Astrocyte (in vitro differentiated cells and primary cell): ENCODE results near the gene DPEP1.

ENCODE experiments used
- EZH2 ChIP-seq: IDR thresholded peaks from 2 replicates; pipeline ENCODE4 v1.6.1; 2012; ENCODE audit warnings: mild to moderate bottlenecking, low read length, inconsistent platforms; ENCODE audit not compliant: insufficient read depth
- TF ChIP-seq, protein P1 (sequence below): IDR thresholded peaks from 2 replicates; pipeline ENCODE4 v1.5.1; 2011; ENCODE audit warnings: low read depth, mild to moderate bottlenecking, inconsistent platforms, low read length, moderate library complexity; ENCODE audit not compliant: insufficient read depth

DNA sequence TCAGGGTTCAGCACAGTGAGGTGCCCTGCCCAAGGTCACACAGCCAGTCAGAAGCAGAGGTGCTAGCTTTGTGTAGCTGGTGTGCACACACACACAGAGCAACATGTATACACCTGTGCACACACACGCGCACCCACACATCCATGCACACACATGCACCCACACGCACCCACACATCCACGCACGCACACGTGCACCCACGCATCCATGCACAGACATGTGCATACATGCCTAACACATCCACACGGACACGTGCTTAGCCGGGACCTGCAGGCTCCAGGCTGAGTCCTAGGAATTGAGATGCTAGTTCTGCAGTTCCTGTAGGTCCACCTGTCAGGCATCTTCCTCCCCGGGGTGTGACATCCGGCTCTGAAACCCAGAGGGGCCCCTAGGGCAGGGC, 13.0 kb upstream of the DPEP1 start:
- TF ChIP-seq, protein P1, sequence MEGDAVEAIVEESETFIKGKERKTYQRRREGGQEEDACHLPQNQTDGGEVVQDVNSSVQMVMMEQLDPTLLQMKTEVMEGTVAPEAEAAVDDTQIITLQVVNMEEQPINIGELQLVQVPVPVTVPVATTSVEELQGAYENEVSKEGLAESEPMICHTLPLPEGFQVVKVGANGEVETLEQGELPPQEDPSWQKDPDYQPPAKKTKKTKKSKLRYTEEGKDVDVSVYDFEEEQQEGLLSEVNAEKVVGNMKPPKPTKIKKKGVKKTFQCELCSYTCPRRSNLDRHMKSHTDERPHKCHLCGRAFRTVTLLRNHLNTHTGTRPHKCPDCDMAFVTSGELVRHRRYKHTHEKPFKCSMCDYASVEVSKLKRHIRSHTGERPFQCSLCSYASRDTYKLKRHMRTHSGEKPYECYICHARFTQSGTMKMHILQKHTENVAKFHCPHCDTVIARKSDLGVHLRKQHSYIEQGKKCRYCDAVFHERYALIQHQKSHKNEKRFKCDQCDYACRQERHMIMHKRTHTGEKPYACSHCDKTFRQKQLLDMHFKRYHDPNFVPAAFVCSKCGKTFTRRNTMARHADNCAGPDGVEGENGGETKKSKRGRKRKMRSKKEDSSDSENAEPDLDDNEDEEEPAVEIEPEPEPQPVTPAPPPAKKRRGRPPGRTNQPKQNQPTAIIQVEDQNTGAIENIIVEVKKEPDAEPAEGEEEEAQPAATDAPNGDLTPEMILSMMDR = no peak
- no peak for TF ChIP-seq EZH2
